ENCODE data around the gene LGI4.

Gene LGI4

GRCh38 chr19:35138305-35138892 is 3.5 kb upstream of the LGI4 start, which contains the start of gene FXYD1:
FXYD1 (plus strand) TSS chr19:35138824; CDS start chr19:35140080, 1,256 bp downstream.
- no peaks in the 10 kb centered on the region for H3K9me2 ChIP-seq (replicated peaks; ENCODE audit: insufficient read depth, low read length)
- 0 out of 2 replicates have a peak, but pooled peaks cover 5% of the 10 kb centered on the region for H3F3A ChIP-seq (ENCODE audit: insufficient read depth, low read length)
- TF ChIP-seq CTCF (IDR thresholded peaks at IDR 0.05; ENCODE audit: low read length) (no peak), EZH2phosphoT487 (IDR thresholded peaks at IDR 0.05; ENCODE audit: low read length) (no peak)
- H3K4me1 ChIP-seq (ENCODE audit: low read length), result peaks cover 23% of the 10 kb centered on the region
- H3K4me3 ChIP-seq (ENCODE audit: low read length), result no peak within 1 kb of the TSS
- H3K4me2 ChIP-seq (ENCODE audit: low read depth, low read length), result no peak within 1 kb of the TSS
- no peak within 1 kb of the TSS for H3K9ac ChIP-seq (ENCODE audit: low read length)
- H3K27me3 ChIP-seq (replicated peaks; ENCODE audit: insufficient read depth, low read length), result peaks cover 48% of the 10 kb centered on the region
- no peaks in the 10 kb centered on the region for H3K79me2 ChIP-seq (ENCODE audit: low read length)
- H3K36me3 ChIP-seq (replicated peaks; ENCODE audit: insufficient read depth, low read length), result no peaks in the 10 kb centered on the region
- DNase-seq, result no peak
- no peaks in the 10 kb centered on the region for H3K9me3 ChIP-seq (replicated peaks; ENCODE audit: insufficient read depth, low read length)
- H3K27ac ChIP-seq (ENCODE audit: low read length), result no peak within 1 kb of the TSS
- no peak within 1 kb of the TSS for H2AFZ ChIP-seq (ENCODE audit: low read length)
- H4K20me1 ChIP-seq (ENCODE audit: insufficient read depth, low read length), result no peaks in the 10 kb centered on the region

GRCh38 chr19:35136977-35137702 is 2.3 kb upstream of the LGI4 start:
- Histone ChIP-seq H3K27me3 (replicated peaks; ENCODE audit: insufficient read depth, low read length) (peaks cover 50% of the 10 kb centered on the region), H3K36me3 (replicated peaks; ENCODE audit: insufficient read depth, low read length) (no peaks in the 10 kb centered on the region), H2AFZ (ENCODE audit: low read length) (no peak overlapping the region), H3K9ac (ENCODE audit: low read length) (no peak overlapping the region), H3K27ac (ENCODE audit: low read length) (no peak overlapping the region), H3K9me3 (replicated peaks; ENCODE audit: insufficient read depth, low read length) (no peaks in the 10 kb centered on the region), H3K9me2 (replicated peaks; ENCODE audit: insufficient read depth, low read length) (no peaks in the 10 kb centered on the region), H3F3A (ENCODE audit: insufficient read depth, low read length) (0 out of 2 replicates have a peak, but pooled peaks cover 5% of the 10 kb centered on the region), H3K79me2 (ENCODE audit: low read length) (no peaks in the 10 kb centered on the region), H3K4me2 (ENCODE audit: low read depth, low read length) (no peak overlapping the region), H4K20me1 (ENCODE audit: insufficient read depth, low read length) (no peaks in the 10 kb centered on the region), H3K4me1 (ENCODE audit: low read length) (peaks cover 15% of the 10 kb centered on the region), H3K4me3 (ENCODE audit: low read length) (no peak overlapping the region)
- no peak for TF ChIP-seq EZH2 (optimal IDR thresholded peaks at IDR 0.05; ENCODE audit: low read depth, low read length)
- no peak for TF ChIP-seq EZH2phosphoT487 (IDR thresholded peaks at IDR 0.05; ENCODE audit: low read length)
- no peak for TF ChIP-seq CTCF (IDR thresholded peaks at IDR 0.05; ENCODE audit: low read length)
- DNase-seq, result no peak

- no peak for DNase-seq
- Histone ChIP-seq H3K9ac (ENCODE audit: low read length) (no peak overlapping the region), H4K20me1 (ENCODE audit: insufficient read depth, low read length) (no peaks in the 10 kb centered on the region), H3K79me2 (ENCODE audit: low read length) (no peaks in the 10 kb centered on the region), H3K4me2 (ENCODE audit: low read depth, low read length) (no peak overlapping the region), H3K4me3 (ENCODE audit: low read length) (no peak overlapping the region), H3K9me3 (replicated peaks; ENCODE audit: insufficient read depth, low read length) (no peaks in the 10 kb centered on the region), H3K27ac (ENCODE audit: low read length) (no peak overlapping the region), H3K27me3 (replicated peaks; ENCODE audit: insufficient read depth, low read length) (peaks cover 54% of the 10 kb centered on the region), H3K36me3 (replicated peaks; ENCODE audit: insufficient read depth, low read length) (no peaks in the 10 kb centered on the region), H3K4me1 (ENCODE audit: low read length) (0 out of 2 replicates have a peak, but pooled peaks cover 8% of the 10 kb centered on the region), H3K9me2 (replicated peaks; ENCODE audit: insufficient read depth, low read length) (no peaks in the 10 kb centered on the region), H3F3A (ENCODE audit: insufficient read depth, low read length) (no peaks in the 10 kb centered on the region), H2AFZ (ENCODE audit: low read length) (no peak overlapping the region)
- TF ChIP-seq EZH2phosphoT487 (IDR thresholded peaks at IDR 0.05; ENCODE audit: low read length) (no peak), EZH2 (optimal IDR thresholded peaks at IDR 0.05; ENCODE audit: low read depth, low read length) (no peak), CTCF (IDR thresholded peaks at IDR 0.05; ENCODE audit: low read length) (no peak)
Observed at GRCh38 chr19:35136231-35136630, 1.4 kb upstream of the LGI4 start.
